Urothelium cell line (cell line): ENCODE data around the gene IL18BP.

Source experiments
- DNase-seq: peaks from one replicate; pipeline ENCODE4 v3.0.0; 2011; ENCODE audit warnings: low spot score, mixed read lengths
- FAIRE-seq: peaks from 2 replicates; lab custom pipeline; 2011; peaks lifted over from hg19 to GRCh38; lab: Jason Lieb, UNC

IL18BP gene

DNA sequence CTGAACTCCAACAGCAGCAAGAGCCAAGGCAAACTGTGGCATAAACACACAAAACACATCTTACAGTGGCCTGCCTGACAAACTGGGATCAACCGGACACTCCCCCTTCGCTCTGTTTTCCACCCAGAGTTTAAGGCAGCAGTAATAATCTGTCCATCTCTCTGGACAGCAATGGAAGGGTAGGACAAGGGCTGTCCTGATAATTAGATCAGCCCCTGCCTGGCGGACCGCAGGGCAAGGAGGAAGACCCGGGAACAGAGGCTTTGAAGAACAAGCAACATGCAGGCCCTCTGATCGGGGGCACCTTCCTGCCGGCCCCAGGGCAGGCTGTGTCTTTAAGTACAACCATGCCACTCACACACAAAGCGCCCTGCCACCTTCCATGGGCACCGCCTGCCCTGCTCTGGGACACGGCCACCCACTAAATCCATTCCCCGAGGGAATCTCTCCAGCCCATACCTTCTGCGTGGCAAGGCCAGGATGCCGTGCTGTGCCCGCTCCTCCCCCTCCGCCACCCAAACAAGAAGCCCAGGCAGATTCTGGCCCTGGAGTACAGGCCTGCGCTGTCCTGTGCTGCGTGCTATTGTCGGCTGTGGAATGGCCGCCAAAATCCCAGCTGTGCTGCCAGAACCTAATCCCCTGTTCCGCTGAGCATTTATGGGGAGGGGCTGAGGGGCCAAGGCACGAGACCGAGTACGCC, 42.8 kb downstream of the IL18BP start:
- FAIRE-seq, result no peak
- DNase-seq, result peak; percentile 44

DNA sequence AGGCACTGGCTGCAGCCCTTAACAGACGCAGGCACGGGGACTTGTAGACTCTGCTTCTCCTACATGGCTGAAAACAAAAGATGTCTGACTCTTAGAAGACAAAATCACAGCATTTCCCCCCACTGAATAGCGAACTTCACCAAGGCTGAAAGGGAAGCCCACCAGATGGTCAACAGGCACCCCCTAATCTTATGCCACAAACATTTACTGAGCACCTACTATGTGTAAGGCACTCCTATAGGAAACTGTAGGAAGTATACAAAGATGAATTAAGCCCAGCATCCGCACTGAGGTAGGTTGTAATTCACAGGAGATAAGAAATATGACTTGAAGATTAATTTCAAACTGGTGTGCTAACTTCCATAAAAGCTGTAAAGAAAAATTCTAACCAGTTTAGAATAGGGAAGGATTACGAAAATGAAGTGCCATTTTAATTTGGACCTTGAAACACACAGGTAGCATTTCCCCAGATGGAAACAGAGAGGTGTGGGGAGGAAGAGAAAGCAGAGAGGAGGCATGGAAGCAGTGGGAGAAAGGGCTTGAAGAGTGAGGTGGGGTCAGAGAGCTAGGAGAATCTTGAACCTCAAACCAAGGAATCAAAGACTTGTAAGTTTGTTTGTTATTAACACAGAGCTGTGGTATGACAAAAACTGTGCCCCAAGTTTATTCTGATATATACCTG, 43.5 kb downstream of the IL18BP start:
- FAIRE-seq, result no peak
- no peak for DNase-seq

DNA sequence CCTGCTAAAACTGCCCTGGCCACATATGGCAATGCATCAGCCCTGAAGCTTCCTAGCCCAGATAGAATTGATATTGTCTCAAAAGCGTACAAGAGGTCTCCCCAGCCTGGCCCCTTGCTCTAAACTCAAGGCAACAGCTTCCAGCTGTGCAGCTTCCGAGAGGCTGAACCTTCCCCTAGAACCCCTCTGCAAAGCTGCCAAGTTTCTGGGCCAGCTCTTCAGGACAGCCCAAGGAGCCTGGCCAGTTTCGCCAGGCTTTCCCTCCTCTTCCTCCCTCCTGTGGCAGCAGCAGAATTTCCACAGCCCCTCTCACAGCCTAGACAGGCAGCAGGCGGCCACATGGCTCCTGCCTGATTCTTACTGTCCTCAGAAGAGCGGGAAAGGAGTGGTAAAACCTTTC, 47.1 kb downstream of the IL18BP start:
- DNase-seq (no peak), FAIRE-seq (no peak)

DNA sequence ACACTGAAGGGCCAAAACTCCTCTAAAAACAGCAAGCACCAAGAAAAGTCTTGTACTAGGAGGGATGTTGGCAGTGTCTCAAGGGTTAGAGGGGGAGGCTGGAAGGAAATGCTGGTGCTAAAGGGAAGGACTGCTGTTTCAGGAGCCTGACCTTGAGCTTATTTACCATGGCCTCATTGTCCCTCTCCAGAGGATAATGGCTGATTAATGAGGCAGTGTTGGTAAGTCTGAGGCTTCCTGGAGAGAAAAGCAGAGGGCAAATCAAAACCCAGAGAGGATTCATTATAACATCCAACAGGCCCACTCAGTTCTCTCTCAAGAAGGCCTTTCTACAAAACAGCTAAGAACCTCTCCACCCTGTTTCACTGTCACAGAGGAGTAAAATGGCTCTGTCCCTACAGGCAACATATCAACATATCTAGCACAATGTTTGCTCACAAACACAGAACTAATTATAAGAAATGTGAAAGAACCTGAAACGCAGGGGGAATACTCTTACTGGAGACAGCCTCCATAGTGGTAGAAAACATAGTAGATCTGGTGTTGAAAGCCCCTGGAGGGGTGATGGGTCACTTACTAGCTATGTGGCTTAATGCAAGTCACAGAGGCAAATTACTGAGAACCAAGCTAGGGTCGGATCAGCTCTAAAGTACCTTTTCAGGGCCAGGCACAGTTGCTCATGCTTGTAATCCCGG, 50.2 kb downstream of the IL18BP start:
- DNase-seq, result no peak
- no peak for FAIRE-seq
